ENCODE data around the gene PTPRE.

Gene PTPRE

DNA sequence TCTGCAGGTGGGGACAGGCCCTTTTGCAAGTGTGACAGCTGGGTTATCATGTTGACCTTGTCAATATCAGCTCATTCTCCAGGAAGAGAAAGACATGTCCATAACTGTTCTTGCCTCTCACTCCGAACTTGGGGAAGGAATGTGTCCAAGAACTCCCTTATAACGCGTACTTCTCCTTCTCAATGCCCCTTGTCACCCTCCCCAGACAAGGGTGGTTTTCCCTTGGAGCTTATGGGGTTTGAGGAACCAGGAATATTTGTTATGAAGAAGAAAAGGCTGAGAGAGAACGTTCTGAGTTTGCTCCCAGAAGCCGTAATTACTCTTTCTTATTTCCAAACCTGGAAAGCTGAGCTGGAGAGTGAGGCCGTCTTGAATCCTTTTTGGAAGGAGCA lies 141.9 kb downstream of the PTPRE start:
- DNase-seq, result no peak

DNA sequence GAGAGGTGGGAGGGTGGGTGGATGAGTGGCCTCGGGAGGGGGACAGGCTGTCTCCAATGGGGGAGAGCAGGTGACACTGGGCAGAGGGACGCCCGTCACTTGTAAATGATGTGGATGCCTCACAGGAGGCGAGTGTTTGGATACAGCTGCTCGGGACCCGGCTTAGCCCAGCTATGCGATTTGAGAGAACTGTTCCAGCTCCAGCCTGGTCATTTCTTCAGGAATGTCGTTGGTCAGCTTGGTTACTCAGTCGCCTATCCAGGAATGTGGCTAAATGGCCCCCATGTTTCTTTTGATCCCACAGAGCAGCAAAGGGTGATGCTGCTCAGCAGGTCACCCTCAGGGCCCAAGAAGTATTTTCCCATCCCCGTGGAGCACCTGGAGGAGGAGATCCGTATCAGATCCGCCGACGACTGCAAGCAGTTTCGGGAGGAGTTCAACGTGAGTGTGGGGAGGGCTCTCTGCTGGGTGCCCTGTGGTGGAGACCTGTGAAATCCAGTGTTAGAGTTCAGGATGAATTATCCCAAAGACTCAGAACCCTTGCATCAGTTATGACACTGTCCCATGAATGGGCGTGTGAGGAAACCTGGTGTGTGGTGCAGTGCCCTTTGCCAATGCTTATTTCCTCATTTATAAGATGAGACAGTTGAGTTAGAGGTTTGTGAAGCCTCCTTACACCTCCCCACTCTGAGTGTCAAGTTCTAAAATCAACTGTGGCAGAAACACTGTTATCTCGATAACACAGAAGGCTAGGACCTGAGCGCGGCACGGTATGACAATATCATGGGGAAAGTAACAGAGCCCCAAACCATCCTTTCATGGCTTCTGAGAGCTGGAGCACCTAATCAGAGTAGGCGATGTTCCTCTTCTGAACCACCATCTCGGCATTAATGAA lies 142.6 kb downstream of the PTPRE start:
- peak; percentile 73 for DNase-seq

DNA sequence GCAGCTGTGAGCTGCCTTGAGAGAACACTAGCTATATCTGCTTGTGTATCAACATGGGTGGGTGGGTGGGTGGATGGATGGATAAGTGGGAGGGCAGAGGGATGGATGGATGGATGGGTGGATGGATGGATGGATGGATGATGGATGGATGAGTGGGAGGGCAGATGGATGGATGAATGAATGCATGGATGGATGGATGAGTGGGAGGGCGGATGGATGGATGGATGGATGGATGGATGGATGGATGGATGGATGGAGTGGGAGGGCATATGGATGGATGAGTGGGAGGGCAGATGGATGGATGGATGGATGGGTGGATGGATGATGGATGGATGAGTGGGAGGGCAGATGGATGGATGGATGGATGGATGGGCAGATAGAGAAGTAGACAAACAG lies 143.2 kb downstream of the PTPRE start:
- DNase-seq, result no peak

DNA sequence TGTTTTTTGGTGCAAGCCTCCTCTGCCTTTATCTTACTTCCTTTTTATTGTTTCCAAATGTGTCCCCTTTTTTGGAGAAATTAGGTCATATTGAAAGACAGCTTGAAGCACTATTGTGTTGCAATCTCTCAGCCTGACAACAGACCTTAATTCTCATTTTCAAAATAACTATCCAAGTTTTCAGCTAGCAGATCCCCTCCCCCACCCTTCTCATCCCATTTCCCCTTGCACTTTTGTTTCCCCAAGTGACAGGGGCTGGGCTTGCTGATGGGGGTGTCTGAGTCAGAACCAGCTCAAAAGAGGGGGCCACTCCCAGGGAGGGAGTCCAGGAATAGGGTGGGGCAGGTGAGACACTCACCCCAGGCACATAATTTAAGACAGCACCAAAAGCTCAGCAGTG lies 144.0 kb downstream of the PTPRE start:
- DNase-seq, result peak; percentile 62

DNA sequence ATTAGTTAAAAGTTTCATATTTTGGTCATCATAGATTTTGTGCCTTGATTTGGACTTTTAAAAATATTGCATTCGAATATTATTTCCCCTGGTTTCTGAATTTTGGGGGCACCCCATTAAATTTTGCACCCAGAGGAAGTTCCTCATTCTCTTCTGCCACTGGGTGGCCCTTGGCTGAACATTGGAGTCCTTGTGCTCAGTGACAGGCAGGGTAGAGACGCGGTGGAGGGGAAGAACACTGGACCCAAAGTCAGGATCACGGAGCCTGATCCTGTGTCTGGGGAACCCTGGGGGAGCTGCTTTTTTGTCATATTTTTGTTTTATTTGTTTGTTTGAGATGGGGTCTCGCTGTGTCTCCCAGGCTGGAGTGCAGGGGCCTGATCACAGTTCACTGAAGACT lies 144.6 kb downstream of the PTPRE start:
- DNase-seq, result no peak

DNA sequence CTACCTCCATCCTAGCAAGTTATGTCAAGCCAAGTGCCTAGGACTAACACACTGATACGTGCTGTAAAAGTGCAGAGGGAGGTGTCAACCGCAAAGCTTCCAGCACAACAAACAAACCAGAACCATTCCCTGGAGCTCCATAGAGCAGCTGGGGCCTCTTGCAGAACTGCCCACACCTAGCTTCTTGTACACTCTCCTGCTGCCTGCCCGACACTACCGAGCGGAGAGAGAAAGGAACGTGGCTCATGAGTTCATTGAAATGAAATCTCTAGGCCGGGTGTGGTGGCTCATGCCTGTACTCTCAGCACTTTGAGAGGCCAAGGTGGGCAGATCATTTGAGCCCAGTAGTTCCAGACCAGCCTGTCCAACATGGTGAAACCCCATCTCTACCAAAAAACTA lies 145.8 kb downstream of the PTPRE start:
- no peak for DNase-seq

DNA sequence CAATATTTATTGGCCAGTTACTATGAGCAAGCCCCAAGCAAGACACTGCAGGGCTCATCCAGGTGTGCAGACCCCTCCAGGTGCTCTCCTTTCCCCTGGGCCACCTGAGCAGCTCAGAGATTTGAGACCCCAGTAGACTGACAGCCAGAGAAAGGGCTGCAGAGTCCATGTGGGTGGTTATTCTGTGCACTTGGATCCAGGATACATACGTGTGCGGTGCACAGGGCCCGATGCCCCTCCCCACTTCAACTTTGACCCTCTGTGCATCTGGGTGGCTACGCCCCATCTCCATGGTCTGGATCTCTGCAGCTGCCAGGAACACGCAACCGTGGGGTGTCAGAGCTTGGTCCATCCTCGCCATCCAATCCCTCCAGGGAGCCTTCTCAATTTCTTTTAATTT lies 146.5 kb downstream of the PTPRE start:
- DNase-seq, result no peak

DNA sequence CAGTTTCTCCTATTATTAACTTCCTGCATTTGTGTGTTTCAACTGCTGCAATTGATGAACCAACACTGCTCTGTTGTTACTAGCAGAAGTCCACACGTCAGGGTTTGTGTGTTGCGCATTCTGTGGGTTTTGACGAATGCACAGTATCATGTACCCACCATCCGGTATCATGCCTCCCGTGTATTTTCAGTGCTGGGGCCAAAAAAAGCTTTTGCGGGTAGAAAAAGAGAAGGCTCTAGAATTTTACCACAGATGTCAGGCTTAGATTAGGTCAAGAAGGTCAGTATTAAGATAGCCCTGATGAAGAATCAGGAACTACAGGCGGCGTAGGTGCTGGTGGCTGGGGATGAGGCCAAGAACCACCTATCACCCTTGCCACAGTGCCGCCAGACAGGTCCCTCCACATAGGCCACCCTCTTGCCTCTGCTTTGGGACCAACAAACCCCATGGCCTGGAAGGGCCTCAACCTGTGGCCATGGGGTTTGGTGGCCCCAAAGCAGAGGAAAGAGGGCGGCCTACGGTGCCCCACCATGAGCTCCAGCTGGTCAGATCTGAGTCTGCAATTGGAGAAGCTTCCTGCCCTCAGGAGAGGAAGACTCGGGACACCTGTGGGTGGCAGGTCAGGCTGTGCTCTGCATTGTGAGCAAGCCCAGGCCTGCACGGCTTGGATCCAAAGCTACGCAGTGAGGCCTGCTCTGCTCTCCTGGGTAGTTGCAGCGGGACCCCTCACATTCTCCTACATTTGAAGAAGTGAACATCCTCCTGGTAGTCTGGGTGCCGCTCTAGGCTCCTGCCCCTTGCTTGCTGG lies 147.5 kb downstream of the PTPRE start:
- peak; percentile 80 for DNase-seq

DNA sequence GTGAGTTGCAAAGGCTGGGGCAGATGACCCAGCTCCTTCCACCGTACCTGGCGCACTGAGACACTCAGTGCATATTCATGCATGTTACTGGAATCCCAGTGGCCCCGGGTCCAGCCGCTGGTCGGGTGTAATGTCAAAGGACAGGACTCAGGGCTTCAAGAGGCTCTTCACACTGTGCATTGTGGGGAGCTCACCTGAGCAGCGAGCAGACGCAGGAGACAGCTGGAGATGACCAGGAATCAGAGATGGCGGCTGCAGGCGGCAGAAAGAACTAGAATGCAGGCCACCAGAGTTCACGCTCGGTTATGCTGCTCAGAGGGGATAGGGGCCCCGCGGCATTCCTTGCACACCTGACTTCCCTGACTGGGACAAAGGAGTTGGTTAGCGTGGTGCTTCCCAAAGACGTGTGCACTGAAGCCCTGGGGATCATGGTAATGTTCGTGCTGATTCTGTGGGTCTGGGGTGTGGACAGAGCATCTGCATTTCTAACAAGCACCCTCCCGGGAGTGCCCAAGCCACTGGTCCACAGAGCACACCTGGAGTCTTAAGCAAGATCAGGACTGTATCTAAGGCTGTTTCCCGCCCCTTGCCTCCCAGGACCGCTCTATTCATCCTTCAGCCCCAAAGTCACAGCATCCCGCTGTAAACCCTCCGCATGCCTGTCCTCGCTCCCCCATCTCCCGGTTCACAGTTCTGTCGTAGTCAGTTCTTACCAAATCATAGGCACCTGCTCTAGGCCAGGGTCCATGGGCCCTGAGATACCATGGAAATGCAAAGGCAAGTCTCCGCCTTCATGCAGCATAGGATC lies 148.4 kb downstream of the PTPRE start:
- DNase-seq, result no peak

DNA sequence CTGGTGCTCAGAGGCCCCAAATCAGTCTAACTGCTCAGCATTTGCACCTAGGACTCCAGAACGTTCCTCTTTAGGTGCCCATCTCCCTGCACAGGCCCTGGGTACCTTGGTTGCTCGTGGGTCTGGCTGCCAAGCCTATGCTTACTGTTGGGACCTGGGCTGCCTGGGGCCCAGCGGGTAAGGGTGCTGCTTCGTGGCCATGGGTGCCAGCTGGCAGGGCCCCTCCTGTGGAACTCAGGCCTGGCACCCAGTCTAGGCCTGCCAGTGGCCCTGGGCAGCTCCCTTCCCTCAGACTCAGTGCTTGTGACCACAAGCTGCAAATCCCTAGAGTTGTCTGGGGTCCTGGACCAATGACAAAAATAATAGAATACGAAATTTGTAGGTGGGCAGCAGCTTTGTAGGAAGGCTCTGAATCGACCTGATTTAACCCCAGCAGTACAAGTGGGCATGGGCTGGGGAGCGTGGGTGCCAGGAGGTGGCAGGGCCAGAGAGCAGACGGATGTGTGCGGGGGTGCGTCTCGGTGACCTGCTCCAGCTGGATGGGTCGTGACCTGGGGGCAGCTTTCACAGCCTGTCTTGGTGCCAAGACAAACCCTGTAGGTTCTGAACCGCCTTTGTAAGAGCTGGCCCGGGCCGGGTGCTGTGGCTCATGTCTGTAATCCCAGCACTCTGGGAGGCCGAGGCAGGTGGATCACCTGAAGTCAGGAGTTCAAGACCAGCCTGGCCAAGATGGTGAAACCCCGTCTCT lies 149.6 kb downstream of the PTPRE start:
- no peak for DNase-seq

DNA sequence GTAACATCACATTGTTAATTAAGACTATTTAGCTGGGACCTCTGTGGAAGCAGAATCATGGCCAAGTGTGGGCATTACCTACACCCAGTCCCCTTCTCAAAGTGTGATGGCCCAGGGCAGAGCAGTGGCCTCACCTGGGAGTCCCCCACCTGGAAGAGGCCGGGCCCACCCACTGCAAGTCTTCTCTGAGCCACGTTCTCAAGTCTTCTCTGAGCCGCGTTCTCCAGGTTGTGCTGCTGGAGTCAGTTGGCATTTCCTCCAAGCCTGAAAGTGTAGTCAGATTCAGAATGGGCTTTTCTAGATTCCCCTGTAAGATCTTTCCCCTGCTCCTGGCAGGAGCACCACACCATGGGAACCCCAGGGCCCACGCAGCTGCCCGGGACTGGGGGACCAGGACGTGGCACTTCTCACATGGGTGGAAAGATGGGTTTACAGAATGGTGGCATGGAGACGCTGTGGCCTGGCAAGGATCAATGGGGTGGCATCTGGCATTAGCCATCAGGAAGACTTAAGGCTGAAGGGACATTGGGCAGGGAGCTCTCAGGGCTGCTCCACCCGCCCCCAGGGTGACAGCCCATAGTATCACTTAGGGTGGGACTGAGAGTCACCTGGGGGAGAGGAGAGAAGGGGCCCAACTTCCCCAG lies 151.3 kb downstream of the PTPRE start:
- no peak for DNase-seq

DNA sequence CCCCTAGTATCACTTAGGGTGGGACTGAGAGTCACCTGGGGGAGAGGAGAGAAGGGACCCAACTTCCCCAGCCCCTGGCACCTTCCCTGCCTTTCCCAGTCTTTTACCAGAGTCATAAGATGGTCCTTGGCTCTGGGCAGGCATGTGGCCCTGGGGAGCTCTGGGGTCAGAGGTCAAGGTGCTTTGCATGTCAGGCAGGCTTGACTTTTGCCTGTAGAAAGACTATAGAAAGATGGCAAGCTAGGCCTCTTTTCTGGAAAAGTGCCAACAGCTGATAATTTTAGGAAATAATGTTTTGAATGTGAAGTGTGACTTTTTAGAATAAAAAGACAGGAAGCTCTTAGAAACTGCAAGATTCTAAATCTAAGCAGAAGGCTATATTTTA lies 151.8 kb downstream of the PTPRE start:
- no peak for DNase-seq

DNA sequence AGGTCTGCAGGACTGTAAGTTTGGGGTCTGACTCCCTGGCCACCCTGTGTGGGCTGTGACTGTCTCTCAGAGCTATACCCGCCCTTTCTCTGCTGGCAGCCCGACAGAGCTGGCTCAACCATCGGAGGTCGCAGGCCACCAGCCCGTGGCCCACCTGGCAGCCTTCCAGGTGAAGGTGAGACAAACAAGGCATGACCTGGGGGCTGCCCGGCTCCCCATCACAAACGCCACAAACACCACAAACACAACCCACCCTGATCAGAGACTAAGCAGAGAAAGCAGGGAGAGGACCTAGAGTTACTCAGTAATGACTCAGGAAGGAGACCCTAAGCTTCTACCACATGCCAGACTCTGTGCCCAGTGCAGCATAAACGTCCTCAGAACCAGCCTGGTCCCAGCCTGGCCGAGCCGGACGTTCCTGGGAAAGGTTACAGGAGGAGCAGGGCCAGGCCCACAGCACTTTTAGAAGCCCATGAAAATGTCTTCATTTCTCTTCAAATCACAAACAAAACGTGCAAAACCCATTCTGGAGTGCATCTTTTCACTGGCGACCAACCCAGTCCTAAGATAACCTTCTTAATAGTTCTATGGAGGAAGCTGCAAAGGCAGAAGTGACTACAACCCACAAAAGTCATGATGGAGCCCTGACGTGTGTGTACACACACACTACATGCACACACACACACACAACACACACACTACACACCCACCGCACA lies 152.5 kb downstream of the PTPRE start:
- no peak for DNase-seq

DNA sequence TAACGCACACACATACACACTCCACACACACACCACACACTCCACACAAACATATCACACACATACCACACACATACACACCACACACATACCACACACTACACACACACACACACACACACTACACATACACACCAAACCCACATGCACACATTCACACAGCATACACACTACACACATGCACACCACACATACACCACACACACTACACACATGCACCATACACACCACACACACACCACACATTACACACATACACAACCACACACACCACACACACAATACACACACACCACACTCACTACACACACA lies 153.0 kb downstream of the PTPRE start:
- no peak for DNase-seq

DNA sequence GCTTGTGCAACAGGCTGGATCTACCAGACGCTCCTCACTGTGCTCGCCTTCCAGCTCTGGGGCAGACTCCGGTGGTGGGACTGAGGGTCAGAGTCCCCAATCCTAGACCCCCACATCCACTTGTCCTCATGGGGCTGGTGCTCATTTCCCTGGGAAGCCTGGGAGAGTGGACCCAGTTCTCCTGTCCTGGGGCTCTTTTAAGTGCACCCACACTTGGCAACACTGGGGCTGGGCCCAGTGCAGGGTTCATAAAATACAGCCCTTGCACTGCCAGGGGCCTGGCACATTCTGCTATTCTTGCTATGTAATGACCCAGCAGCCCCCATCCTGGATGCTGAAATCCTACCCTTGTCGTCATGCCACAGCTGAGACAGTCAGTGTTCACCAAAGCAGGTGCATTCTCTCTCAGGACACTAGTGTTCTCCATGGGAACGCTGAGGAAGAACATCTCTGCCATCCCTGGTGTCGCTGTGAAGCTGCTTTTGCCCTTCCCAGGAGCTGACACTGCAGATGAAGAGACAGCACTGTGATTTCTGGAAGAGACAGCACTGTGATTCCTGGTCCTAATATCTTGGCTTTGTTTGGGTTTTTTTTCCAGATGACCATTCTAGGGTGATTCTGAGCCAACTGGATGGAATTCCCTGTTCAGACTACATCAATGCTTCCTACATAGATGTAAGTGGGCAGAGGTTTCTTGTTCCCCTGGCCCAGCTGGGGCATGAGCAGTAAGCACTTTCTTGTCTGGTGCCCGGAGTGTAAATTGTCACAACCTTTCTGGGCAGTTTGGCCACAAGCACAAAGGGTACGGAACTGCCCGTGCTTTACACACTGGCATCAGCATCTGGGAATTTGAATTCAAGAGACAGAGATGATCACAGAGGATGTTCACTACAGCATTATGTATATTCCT lies 153.7 kb downstream of the PTPRE start:
- DNase-seq, result no peak

DNA sequence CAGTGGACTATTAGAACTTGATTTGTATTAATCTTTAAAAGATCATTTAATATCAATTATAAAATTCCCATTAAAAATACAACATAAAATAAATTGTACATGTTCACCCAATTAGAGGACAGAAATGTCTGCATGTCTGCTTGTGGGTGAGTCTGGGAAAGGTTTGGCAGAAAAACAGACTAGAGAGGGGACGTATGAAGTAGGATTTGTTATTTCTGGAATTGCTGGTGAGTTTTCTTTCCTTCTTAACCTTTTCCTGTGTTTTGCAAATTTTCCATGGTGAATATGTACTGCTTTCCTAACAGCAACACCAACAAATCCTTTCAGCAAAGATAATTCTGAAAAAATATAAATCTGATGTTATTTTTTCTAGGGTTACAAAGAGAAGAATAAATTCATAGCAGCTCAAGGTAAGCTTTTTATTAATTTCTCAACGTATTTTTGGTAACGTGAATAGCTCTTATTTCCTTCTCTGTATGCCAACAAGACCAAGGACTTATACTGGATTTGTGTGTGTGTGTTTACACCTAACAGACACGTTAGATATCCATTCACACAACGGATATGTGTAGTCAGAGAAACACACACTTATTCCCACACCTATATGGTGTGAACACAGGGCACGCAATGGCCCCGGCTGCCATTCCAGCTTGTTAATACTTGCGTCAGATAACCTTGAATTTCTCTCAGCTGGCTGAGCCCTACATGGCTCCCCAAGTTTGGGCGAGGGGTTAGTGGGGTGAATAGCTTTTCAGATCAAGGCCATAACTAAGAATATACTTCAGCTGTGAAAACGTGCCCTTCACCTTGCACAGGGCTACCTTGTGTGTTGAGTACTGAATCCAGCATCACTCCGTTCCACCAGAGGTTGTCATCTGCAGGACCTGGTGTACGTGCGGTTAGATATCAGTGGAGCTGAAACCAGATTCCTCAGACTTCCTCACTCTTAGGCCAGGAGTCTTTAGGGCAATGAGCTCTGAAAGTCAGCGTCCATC lies 154.7 kb downstream of the PTPRE start:
- DNase-seq, result no peak

DNA sequence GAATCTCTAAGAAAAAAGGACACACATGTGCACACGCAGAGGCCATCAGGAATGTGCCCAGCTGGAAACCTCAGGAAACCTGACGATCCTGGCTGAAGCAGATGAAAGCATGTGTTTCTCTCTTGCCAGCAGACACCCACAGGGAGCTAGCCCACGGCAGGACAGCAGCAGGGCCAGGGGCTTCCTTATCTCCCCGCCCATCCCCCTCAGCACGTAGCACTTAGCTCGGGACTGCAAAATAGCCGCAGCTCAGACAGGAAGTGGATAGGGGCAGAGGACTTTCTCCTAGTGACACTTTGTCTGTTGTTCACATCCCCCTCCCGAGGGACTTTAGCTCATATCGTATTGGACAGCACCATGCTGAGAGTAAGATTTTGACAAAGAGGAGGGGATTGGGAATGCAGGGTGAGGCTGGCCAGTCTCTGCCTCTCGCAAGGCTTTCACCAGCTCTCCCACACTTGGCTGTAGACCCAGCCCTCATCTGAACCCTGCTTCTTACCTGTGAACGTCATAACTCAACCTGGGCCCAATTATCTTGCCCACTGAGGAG lies 155.5 kb downstream of the PTPRE start:
- DNase-seq, result peak; percentile 46

DNA sequence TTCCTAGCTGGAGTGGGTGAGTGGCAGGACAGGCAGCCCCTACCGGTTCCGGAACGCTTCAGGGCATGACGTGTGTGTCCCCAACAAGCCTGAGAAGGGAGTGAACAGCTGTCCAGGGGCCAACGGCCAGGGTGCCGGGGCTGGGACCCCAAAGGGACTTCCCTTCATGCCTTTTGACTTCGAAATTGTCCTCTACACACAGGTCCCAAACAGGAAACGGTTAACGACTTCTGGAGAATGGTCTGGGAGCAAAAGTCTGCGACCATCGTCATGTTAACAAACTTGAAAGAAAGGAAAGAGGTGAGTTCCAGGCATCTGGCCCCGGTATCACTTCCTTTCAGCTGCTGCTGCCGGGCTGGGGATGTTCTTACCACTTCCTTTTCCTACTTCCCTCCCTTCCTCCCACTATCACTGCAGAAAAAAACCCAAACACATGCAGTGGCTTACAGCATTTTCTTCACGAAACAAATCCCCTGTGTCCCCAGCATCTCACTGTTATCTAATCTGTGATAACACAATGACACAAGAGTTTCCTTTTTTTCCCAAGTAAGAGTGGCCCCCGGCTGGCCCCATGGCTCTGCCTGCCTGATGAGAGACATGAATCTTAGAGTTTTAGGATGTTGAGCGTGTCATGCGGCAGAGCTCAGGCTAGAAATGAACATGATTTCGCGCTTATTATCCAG lies 156.1 kb downstream of the PTPRE start:
- peak; percentile 64 for DNase-seq
